IMR-90 (cell line): Measurements from ENCODE around the gene INTS14. TPM values are rescaled to one million over a fixed set of nuclear protein-coding genes. Genes with fewer than 3 reads are reported as not detected.

Experiments used
- ATAC-seq: fragments of 200-7000 bp; cut with Tn5 transposase; 2 replicates; pipeline ENCODE4 v1.9.1; 2020; ENCODE audit warnings: low read depth, mild to moderate bottlenecking, moderate library complexity
- BruUV-seq: library from RNA; stranded (reverse); fragments of 400-500 nt; replicated peaks from 2 replicates; lab custom pipeline; 2021; lab: Mats Ljungman, UMichigan
- CTCF ChIA-PET: fragments of 300-600 bp; formaldehyde crosslinking; extraction: SDS; loops from one replicate; lab custom pipeline; 2021; ENCODE audit warnings: antibody characterized with exemption; lab: Yijun Ruan, JAX
- POLR2A ChIA-PET: fragments of 300-600 bp; sonication (Branson Sonifier 250); formaldehyde crosslinking; loops from one replicate; lab custom pipeline; 2022; ENCODE audit warnings: antibody characterized with exemption; ENCODE audit not compliant: unreplicated experiment; lab: Charles Lee
- DNase-seq: peaks from one replicate; pipeline ENCODE4 v3.0.0; 2013
- H2AFZ ChIP-seq: replicated peaks from 2 replicates; pipeline ENCODE3; 2013; ENCODE audit warnings: low read length, mild to moderate bottlenecking; ENCODE audit not compliant: poor library complexity
- H2AK5ac ChIP-seq: 2 replicates; pipeline ENCODE4 v1.6.1; 2013; ENCODE audit warnings: low read depth, low read length, inconsistent platforms
- H2AK9ac ChIP-seq: replicated peaks from 2 replicates; pipeline ENCODE3; 2013; ENCODE audit warnings: mild to moderate bottlenecking, low read depth, low read length, moderate library complexity; ENCODE audit not compliant: poor library complexity
- H2BK120ac ChIP-seq: 2 replicates; pipeline ENCODE4 v1.6.1; 2013; ENCODE audit warnings: low read depth, low read length, inconsistent platforms
- H2BK15ac ChIP-seq: 3 replicates; pipeline ENCODE4 v1.6.1; 2013; ENCODE audit warnings: low read depth, low read length, inconsistent platforms
- H2BK20ac ChIP-seq: 2 replicates; pipeline ENCODE4 v1.6.1; 2013; ENCODE audit warnings: low read depth, mild to moderate bottlenecking, inconsistent platforms, low read length, moderate library complexity
- H2BK5ac ChIP-seq: 2 replicates; pipeline ENCODE4 v1.6.1; 2013; ENCODE audit warnings: mild to moderate bottlenecking, low read depth, low read length, inconsistent platforms; ENCODE audit not compliant: poor library complexity, severe bottlenecking
- H3K14ac ChIP-seq: replicated peaks from 2 replicates; pipeline ENCODE4 v1.6.1; 2013; ENCODE audit warnings: low read depth, low read length, inconsistent platforms
- H3K18ac ChIP-seq: 2 replicates; pipeline ENCODE4 v1.6.1; 2013; ENCODE audit warnings: low read depth, low read length, control low read depth
- H3K23ac ChIP-seq: 2 replicates; pipeline ENCODE4 v1.6.1; 2013; ENCODE audit warnings: low read depth, low read length, inconsistent platforms
- H3K27ac ChIP-seq: 2 replicates; pipeline ENCODE4 v1.5.1; 2013; ENCODE audit warnings: mild to moderate bottlenecking, control low read depth, low read length; ENCODE audit not compliant: insufficient read depth
- H3K27me3 ChIP-seq: 2 replicates; pipeline ENCODE4 v1.6.1; 2013; ENCODE audit warnings: low read length; ENCODE audit not compliant: control insufficient read depth, insufficient read depth
- H3K36me3 ChIP-seq: 2 replicates; pipeline ENCODE4 v1.6.1; 2013; ENCODE audit warnings: low read length, mixed read lengths; ENCODE audit not compliant: control insufficient read depth, insufficient read depth
- H3K4ac ChIP-seq: 2 replicates; pipeline ENCODE4 v1.6.1; 2013; ENCODE audit warnings: low read depth, low read length, inconsistent platforms
- H3K4me1 ChIP-seq: 2 replicates; pipeline ENCODE4 v1.6.1; 2013; ENCODE audit warnings: low read length, mixed read lengths; ENCODE audit not compliant: control insufficient read depth, insufficient read depth
- H3K4me2 ChIP-seq: 2 replicates; pipeline ENCODE4 v1.6.1; 2013; ENCODE audit warnings: low read depth, mild to moderate bottlenecking, control low read depth, low read length, moderate library complexity
- H3K4me3 ChIP-seq: 2 replicates; pipeline ENCODE4 v1.5.1; 2013; ENCODE audit warnings: low read depth, mild to moderate bottlenecking, control low read depth, low read length, moderate library complexity; ENCODE audit not compliant: insufficient read depth
- H3K56ac ChIP-seq: 2 replicates; pipeline ENCODE4 v1.6.1; 2013; ENCODE audit warnings: low read length, inconsistent platforms; ENCODE audit not compliant: insufficient read depth; ENCODE audit errors: extremely low read depth
- H3K79me1 ChIP-seq, 2 experiments: 2 replicates each; pipeline ENCODE4 v1.6.1; 2013; ENCODE audit warnings: low read length in 2 of 2, inconsistent platforms in 1 of 2, low read depth in 1 of 2
- H3K9ac ChIP-seq: 2 replicates; pipeline ENCODE4 v1.6.1; 2013; ENCODE audit warnings: low read depth, low read length, control low read depth
- H3K9me1 ChIP-seq: 2 replicates; pipeline ENCODE4 v1.6.1; 2013; ENCODE audit warnings: low read length, inconsistent platforms; ENCODE audit not compliant: insufficient read depth
- H3K9me3 ChIP-seq: 2 replicates; pipeline ENCODE4 v1.6.1; 2013; ENCODE audit warnings: low read length; ENCODE audit not compliant: control insufficient read depth, insufficient read depth
- H4K20me1 ChIP-seq: 2 replicates; pipeline ENCODE4 v1.6.1; 2013; ENCODE audit warnings: low read length, inconsistent platforms; ENCODE audit not compliant: insufficient read depth
- H4K5ac ChIP-seq: 2 replicates; pipeline ENCODE4 v1.6.1; 2013; ENCODE audit warnings: mild to moderate bottlenecking, low read depth, low read length, control low read depth
- H4K8ac ChIP-seq, 2 experiments: 2 replicates each; pipeline ENCODE4 v1.6.1; 2013; ENCODE audit warnings: low read depth in 2 of 2, low read length in 2 of 2, control low read depth in 1 of 2, inconsistent platforms in 1 of 2
- H4K91ac ChIP-seq: 2 replicates; pipeline ENCODE4 v1.6.1; 2013; ENCODE audit warnings: low read depth, low read length, inconsistent platforms; ENCODE audit not compliant: insufficient read depth
- CEBPB ChIP-seq: IDR thresholded peaks from 2 replicates; pipeline ENCODE4 v1.6.1; 2012; ENCODE audit warnings: low read depth, low read length, improper control_type of control experiment
- CTCF ChIP-seq: conservative IDR thresholded peaks from 2 replicates; pipeline ENCODE4 v1.5.1; 2012; ENCODE audit warnings: mild to moderate bottlenecking, low read depth, low read length, improper control_type of control experiment
- MAZ ChIP-seq: IDR thresholded peaks from 2 replicates; pipeline ENCODE4 v1.6.1; 2012; ENCODE audit warnings: low read depth, mild to moderate bottlenecking, low read length, improper control_type of control experiment, moderate library complexity, borderline replicate concordance
- RAD21 ChIP-seq: IDR thresholded peaks from 2 replicates; pipeline ENCODE4 v1.6.1; 2012; ENCODE audit warnings: low read length, improper control_type of control experiment
- USF2 ChIP-seq: fragments of 150-350 bp; IDR thresholded peaks from 2 replicates; pipeline ENCODE4 v1.6.1; 2017; ENCODE audit warnings: mild to moderate bottlenecking, antibody characterized with exemption, low read length, low read depth
- WGBS, 2 experiments: methylation state at CpG; one replicate each; pipeline versions ENCODE4 v1.1.5 to v1.1.7; 2013; ENCODE audit warnings: missing lambda C conversion rate in 2 of 2; ENCODE audit not compliant: insufficient read length in 1 of 2; ENCODE audit errors: extremely low coverage in 2 of 2; 5-methylcytosine and 5-hydroxymethylcytosine counted together
- dilution Hi-C: fragments of 300-500 bp; cut with HindIII; formaldehyde crosslinking; loops from one replicate; pipeline ENCODE4 v1.14.3; 2018; ENCODE audit warnings: low sequenced_read_pairs; ENCODE audit not compliant: unreplicated experiment
- in situ Hi-C: fragments of 300-500 bp; cut with MboI; formaldehyde crosslinking; loops from 3 replicates; pipeline ENCODE4 v1.14.3; 2019; ENCODE audit warnings: low sequenced_read_pairs, inconsistent platforms, mixed read lengths
- intact Hi-C: fragments of 100-400 bp; cut with micrococcal nuclease; formaldehyde crosslinking; loops from 2 replicates; pipeline ENCODE4 v1.10.0; 2022
- polyA plus RNA-seq, 3 experiments: library from polyadenylated mRNA; depleted of rRNA; stranded (reverse); fragments of >200 nt; gene quantifications; 2 replicates each; pipeline ENCODE4 v1.2.3, GENCODE V29; 2012; ENCODE audit warnings: low replicate concordance in 1 of 3
- total RNA-seq: library from RNA; depleted of rRNA; stranded (reverse); fragments of >200 nt; gene quantifications from 2 replicates; pipeline ENCODE4 v1.2.3, GENCODE V29; 2012

INTS14 gene
- total and polyA plus RNA-seq, 2 of the 4 experiments (the other 2 are of a cell fraction) = 22.9 to 39.5 TPM

- Histone ChIP-seq H3K18ac (no peak within 1 kb of the TSS), H3K4me3 (no peak within 1 kb of the TSS), H3K4me2 (no peak within 1 kb of the TSS), H3K27me3 (no peaks in the 10 kb centered on the region), H2BK15ac (no peak within 1 kb of the TSS), H3K79me1 (no peaks in the 10 kb centered on the region), H2BK5ac (no peak within 1 kb of the TSS), H4K20me1 (no peaks in the 10 kb centered on the region), H3K23ac (no peak within 1 kb of the TSS; the same call in 1 of the 2 replicates), H4K5ac (no peak within 1 kb of the TSS), H2AK9ac (no peak within 1 kb of the TSS), H3K36me3 (no peaks in the 10 kb centered on the region; the same call in 1 of the 2 replicates), H3K14ac (no peak within 1 kb of the TSS), H2BK20ac (no peak within 1 kb of the TSS), H4K8ac (no peak within 1 kb of the TSS), H2AFZ (no peak within 1 kb of the TSS), H4K91ac (no peak within 1 kb of the TSS), H3K4ac (no peak within 1 kb of the TSS), H3K9me3 (no peaks in the 10 kb centered on the region), H2AK5ac (no peak within 1 kb of the TSS), H3K9me1 (peaks cover 9% of the 10 kb centered on the region), H2BK120ac (no peak within 1 kb of the TSS), H3K27ac (no peak within 1 kb of the TSS), H3K9ac (no peak within 1 kb of the TSS), H3K4me1 (no peaks in the 10 kb centered on the region), H3K56ac (no peak within 1 kb of the TSS)
- ATAC-seq (no peak), DNase-seq (no peak)
- CTCF ChIA-PET = interaction anchor here (0.7 to 1.0 kb wide), 2 partner anchors 11 to 235 kb away, joined by 3 read pairs; partner anchors contain the start of gene INTS14
- BruUV-seq = no TSS peak
- dilution Hi-C loops = no loop called here
- in situ Hi-C loops = loop anchor here (25.0 kb wide), 1 partner anchor 666 kb away; the partner anchor contains the start of gene DIS3L
- 83% methylated on average over 2 of the region's 6 CpGs; no CpG with 5 or more reads in 1 of the 2 experiments for WGBS, 2 experiments
- intact Hi-C loops = no loop called here
- POLR2A ChIA-PET = interaction anchor here (0.5 kb wide), 1 partner anchor 388 kb away, joined by 3 read pairs; no protein-coding TSS in a partner anchor
- TF ChIP-seq USF2 (no peak), RAD21 (no peak), CTCF (no peak), MAZ (no peak), CEBPB (no peak)
Observed at GRCh38 chr15:65621638-65622037, 10.7 kb upstream of the INTS14 start, which contains the start of gene SLC24A1. SLC24A1 (plus strand) TSS chr15:65621938; CDS start chr15:65624081, 2,143 bp downstream.
